Measurements from ENCODE around the gene CALN1. TPM values are rescaled to one million over a fixed set of nuclear protein-coding genes. Genes with fewer than 3 reads are reported as not detected.

CALN1 gene
- total RNA-seq, 1 donor from 2014 or later = not detected

GRCh38 chr7:71782051-71782450, 630.1 kb downstream of the CALN1 start:
- no peak for TF ChIP-seq CTCF (conservative IDR thresholded peaks at IDR 0.05; ENCODE audit: low read depth, low read length)
- DNase-seq (ENCODE audit: low read depth) = no peak
- no peak overlapping the region for H3K4me3 ChIP-seq (ENCODE audit: low read depth, low read length)

GRCh38 chr7:71780282-71780681, 631.9 kb downstream of the CALN1 start:
- DNase-seq (ENCODE audit: low read depth) = no peak
- TF ChIP-seq CTCF (conservative IDR thresholded peaks at IDR 0.05; ENCODE audit: low read depth, low read length) = no peak

GRCh38 chr7:71777278-71777677, 634.9 kb downstream of the CALN1 start:
- no peak overlapping the region for H3K4me3 ChIP-seq (ENCODE audit: low read depth, low read length)
- no peak for DNase-seq (ENCODE audit: low read depth)
- no peak for TF ChIP-seq CTCF (conservative IDR thresholded peaks at IDR 0.05; ENCODE audit: low read depth, low read length)

More at GRCh38 chr7:71780282-71780681, 631.9 kb downstream of the CALN1 start:
- H3K4me3 ChIP-seq (ENCODE audit: low read depth, low read length) = no peak overlapping the region

- no peak overlapping the region for H3K4me3 ChIP-seq (ENCODE audit: low read depth, low read length)
- TF ChIP-seq CTCF (conservative IDR thresholded peaks at IDR 0.05; ENCODE audit: low read depth, low read length) = no peak
- no peak for DNase-seq (ENCODE audit: low read depth)
These were observed 635.4 kb downstream of the CALN1 start for GRCh38 chr7:71776726-71777125.

- no peak for DNase-seq (ENCODE audit: low read depth)
- no peak for TF ChIP-seq CTCF (conservative IDR thresholded peaks at IDR 0.05; ENCODE audit: low read depth, low read length)
- no peak overlapping the region for H3K4me3 ChIP-seq (ENCODE audit: low read depth, low read length)
These were observed 636.5 kb downstream of the CALN1 start for GRCh38 chr7:71775648-71776047.

- no peak overlapping the region for H3K4me3 ChIP-seq (ENCODE audit: low read depth, low read length)
- no peak for DNase-seq (ENCODE audit: low read depth)
- TF ChIP-seq CTCF (conservative IDR thresholded peaks at IDR 0.05; ENCODE audit: low read depth, low read length) = no peak
These were observed 639.4 kb downstream of the CALN1 start for GRCh38 chr7:71772779-71773178.

GRCh38 chr7:71770269-71770907, 641.8 kb downstream of the CALN1 start:
- TF ChIP-seq CTCF (conservative IDR thresholded peaks at IDR 0.05; ENCODE audit: low read depth, low read length) = no peak
- DNase-seq (ENCODE audit: low read depth) = no peak
- no peak overlapping the region for H3K4me3 ChIP-seq (ENCODE audit: low read depth, low read length)

All from epithelial cell of proximal tubule (primary cell).